LNCAP (cell line): ENCODE measurements around the gene ITPKB.

Experiments
- CTCF ChIP-seq: fragments of 450-650 bp; IDR thresholded peaks from 2 replicates; pipeline ENCODE4 v1.5.1; 2017; ENCODE audit warnings: mild to moderate bottlenecking

Gene ITPKB

DNA sequence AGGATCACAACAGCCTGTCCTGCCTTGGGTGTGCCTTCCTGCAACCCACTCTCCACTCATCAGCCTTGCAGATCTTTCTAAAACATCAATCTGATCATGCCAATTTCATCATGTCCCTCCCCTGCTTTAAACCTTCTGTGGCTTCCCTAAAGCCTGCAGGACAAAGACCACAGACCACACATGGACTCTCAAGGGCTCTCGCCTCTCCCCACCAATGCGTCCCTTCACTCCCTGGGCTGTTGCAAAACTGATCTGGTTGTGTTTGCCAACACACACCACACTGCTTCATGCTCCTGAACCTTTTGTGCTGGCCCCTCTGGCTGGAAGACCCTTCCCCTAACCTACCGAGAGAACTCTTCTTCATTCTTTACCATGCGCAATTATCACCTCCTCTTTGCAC is 72.4 kb downstream of the ITPKB start:
- TF ChIP-seq CTCF: no peak

DNA sequence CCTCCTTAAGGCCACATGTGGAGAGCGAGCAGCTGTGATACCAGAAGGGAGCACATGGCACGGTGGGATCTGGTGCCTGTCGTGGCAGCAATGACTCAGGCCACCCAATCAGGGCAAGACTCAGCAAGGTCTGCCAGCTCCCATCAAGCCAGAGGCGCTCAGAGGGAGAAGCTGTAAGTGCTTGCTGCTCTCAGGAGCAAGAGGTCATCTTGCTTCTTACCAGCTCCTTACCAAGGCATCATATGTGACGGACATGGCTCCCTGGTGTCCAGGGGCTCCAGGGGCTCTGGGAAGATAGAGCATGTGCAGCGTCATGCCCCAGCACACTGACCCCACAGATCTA is 72.9 kb downstream of the ITPKB start:
- TF ChIP-seq CTCF: no peak

DNA sequence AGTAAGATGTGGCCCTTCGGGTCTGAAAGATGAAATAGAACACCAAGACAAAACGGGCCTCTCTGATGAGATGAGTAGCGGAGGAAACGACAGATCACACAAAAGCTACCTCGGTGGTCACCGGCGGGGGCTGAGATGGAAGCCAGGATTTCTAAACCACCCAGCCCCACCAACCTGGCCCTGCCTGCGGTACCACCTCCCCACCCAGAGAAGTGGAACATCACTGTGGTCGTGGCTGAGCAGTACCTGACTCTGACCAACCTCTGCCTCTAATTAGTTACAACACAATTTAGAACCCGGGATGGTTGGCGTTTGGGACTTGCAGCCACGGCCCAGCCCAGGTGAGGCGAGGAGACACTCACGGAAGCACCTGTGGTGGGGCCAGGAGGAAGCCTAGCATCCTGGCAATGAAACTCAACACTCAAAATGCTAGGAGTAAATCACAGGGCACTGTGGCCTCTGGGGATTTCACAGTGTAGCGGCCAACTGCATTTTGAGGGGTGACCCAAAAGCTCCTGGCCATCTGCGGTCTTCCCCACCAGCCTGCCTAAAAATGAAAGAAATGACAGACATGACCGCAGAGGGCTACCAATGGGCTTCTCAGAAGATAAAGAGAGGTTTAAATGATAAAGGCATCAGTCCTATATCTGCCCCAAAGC is 73.4 kb downstream of the ITPKB start:
- no peak for TF ChIP-seq CTCF

GRCh38 chr1:226664413-226665101 is 74.5 kb downstream of the ITPKB start:
- no peak for TF ChIP-seq CTCF

GRCh38 chr1:226663327-226663704 is 75.8 kb downstream of the ITPKB start:
- no peak for TF ChIP-seq CTCF

- no peak for TF ChIP-seq CTCF
Measured at GRCh38 chr1:226662642-226663326, 76.3 kb downstream of the ITPKB start.

- no peak for TF ChIP-seq CTCF
Measured at GRCh38 chr1:226661965-226662364, 77.1 kb downstream of the ITPKB start.
